NCI-H2171 treated with DMSO at 0.1 percent for 48 hours (cell line): Measurements from ENCODE around the gene GRK5.
"Not testable (repeated sequence)": the region's sequence is repeated elsewhere in the genome, so short reads cannot be mapped to it uniquely, and the experiment has no call there.

Experiments used
- DNase-seq: peaks from one replicate; lab custom pipeline; 2025; lab: John Stamatoyannopoulos, UW

Gene GRK5

GRCh38 chr10:119460369-119461195 lies 253.2 kb downstream of the GRK5 start:
- DNase-seq: no peak

- DNase-seq: no peak
Observed at GRCh38 chr10:119461380-119461779, 254.0 kb downstream of the GRK5 start.

GRCh38 chr10:119461923-119462322 lies 254.6 kb downstream of the GRK5 start:
- DNase-seq: no peak

- DNase-seq: no peak
Observed at GRCh38 chr10:119462773-119463172, 255.4 kb downstream of the GRK5 start.

- not testable (repeated sequence) for DNase-seq
Observed at GRCh38 chr10:119463195-119463594, 255.8 kb downstream of the GRK5 start.

- no peak for DNase-seq
Observed at GRCh38 chr10:119465085-119465484, 257.7 kb downstream of the GRK5 start.

- no peak for DNase-seq
Observed at GRCh38 chr10:119466076-119466475, 258.7 kb downstream of the GRK5 start.

GRCh38 chr10:119466655-119467054 lies 259.3 kb downstream of the GRK5 start:
- no peak for DNase-seq

- no peak for DNase-seq
Observed at GRCh38 chr10:119468542-119469324, 261.4 kb downstream of the GRK5 start.

GRCh38 chr10:119469325-119469707 lies 261.9 kb downstream of the GRK5 start:
- DNase-seq: no peak

- DNase-seq: no peak
Observed at GRCh38 chr10:119469846-119470245, 262.5 kb downstream of the GRK5 start.

- no peak for DNase-seq
Observed at GRCh38 chr10:119470920-119471702, 263.7 kb downstream of the GRK5 start.

GRCh38 chr10:119473771-119474170 lies 266.4 kb downstream of the GRK5 start:
- no peak for DNase-seq

GRCh38 chr10:119474606-119475005 lies 267.2 kb downstream of the GRK5 start:
- no peak for DNase-seq

GRCh38 chr10:119477444-119477843 lies 270.1 kb downstream of the GRK5 start:
- DNase-seq: no peak

GRCh38 chr10:119478111-119478802 lies 270.9 kb downstream of the GRK5 start:
- no peak for DNase-seq

- DNase-seq: peak; percentile 32
Observed at GRCh38 chr10:119478811-119479341, 271.5 kb downstream of the GRK5 start.

- no peak for DNase-seq
Observed at GRCh38 chr10:119479532-119479931, 272.2 kb downstream of the GRK5 start.

GRCh38 chr10:119480667-119481066 lies 273.3 kb downstream of the GRK5 start:
- no peak for DNase-seq

GRCh38 chr10:119481781-119482426 lies 274.5 kb downstream of the GRK5 start:
- DNase-seq: no peak

GRCh38 chr10:119483001-119483400 lies 275.6 kb downstream of the GRK5 start:
- DNase-seq: no peak
